ENCODE measurements around the gene NUBPL. TPM values are rescaled to one million over a fixed set of nuclear protein-coding genes. Genes with fewer than 3 reads are reported as not detected.
A peak's percentile ranks its signal among the peaks of the same experiment; 100 is the strongest.

NUBPL gene
- total and polyA plus RNA-seq, 2 experiments from 2014 or later = 22.9 to 30.8 TPM

GRCh38 chr14:31590206-31590605 lies 29.0 kb downstream of the NUBPL start:
- Histone ChIP-seq H3K27me3 (no peaks in the 10 kb centered on the region), H3K4me3 (no peak overlapping the region), H3K9me3 (ENCODE audit: low read depth) (no peaks in the 10 kb centered on the region), H3K4me1 (ENCODE audit: low read depth) (no peaks in the 10 kb centered on the region), H3K27ac (no peak overlapping the region), H3K36me3 (no peaks in the 10 kb centered on the region)
- no peak for TF ChIP-seq CTCF (IDR thresholded peaks at IDR 0.05; ENCODE audit: low read depth, low read length)
- no peak for DNase-seq (ENCODE audit: low read depth in 1 of 2, low spot score in 1 of 2)

GRCh38 chr14:31592122-31592521 lies 30.9 kb downstream of the NUBPL start:
- no peak for DNase-seq (ENCODE audit: low read depth in 1 of 2, low spot score in 1 of 2)
- H3K27me3 ChIP-seq = no peaks in the 10 kb centered on the region
- no peak for TF ChIP-seq CTCF (IDR thresholded peaks at IDR 0.05; ENCODE audit: low read depth, low read length)

GRCh38 chr14:31592631-31593030 lies 31.4 kb downstream of the NUBPL start:
- Histone ChIP-seq H3K4me3 (no peak overlapping the region), H3K4me1 (ENCODE audit: low read depth) (no peaks in the 10 kb centered on the region), H3K27me3 (no peaks in the 10 kb centered on the region), H3K27ac (no peak overlapping the region), H3K36me3 (no peaks in the 10 kb centered on the region), H3K9me3 (ENCODE audit: low read depth) (no peaks in the 10 kb centered on the region)
- no peak for TF ChIP-seq CTCF (IDR thresholded peaks at IDR 0.05; ENCODE audit: low read depth, low read length)
- peak in 1 of 2 donors; percentile 48 for DNase-seq (ENCODE audit: low read depth in 1 of 2, low spot score in 1 of 2)

More at GRCh38 chr14:31592122-31592521, 30.9 kb downstream of the NUBPL start:
- H3K4me1 ChIP-seq (ENCODE audit: low read depth) = no peaks in the 10 kb centered on the region
- H3K27ac ChIP-seq = no peak overlapping the region
- no peaks in the 10 kb centered on the region for H3K36me3 ChIP-seq
- no peaks in the 10 kb centered on the region for H3K9me3 ChIP-seq (ENCODE audit: low read depth)
- no peak overlapping the region for H3K4me3 ChIP-seq

- Histone ChIP-seq H3K27ac (no peak overlapping the region), H3K9me3 (ENCODE audit: low read depth) (no peaks in the 10 kb centered on the region), H3K36me3 (no peaks in the 10 kb centered on the region), H3K4me3 (no peak overlapping the region), H3K27me3 (no peaks in the 10 kb centered on the region), H3K4me1 (ENCODE audit: low read depth) (no peaks in the 10 kb centered on the region)
- no peak for TF ChIP-seq CTCF (IDR thresholded peaks at IDR 0.05; ENCODE audit: low read depth, low read length)
- no peak for DNase-seq (ENCODE audit: low read depth in 1 of 2, low spot score in 1 of 2)
Measured at GRCh38 chr14:31596342-31597095, 35.3 kb downstream of the NUBPL start.

GRCh38 chr14:31605702-31606101 lies 44.5 kb downstream of the NUBPL start:
- no peak for DNase-seq (ENCODE audit: low read depth in 1 of 2, low spot score in 1 of 2)
- Histone ChIP-seq H3K9me3 (ENCODE audit: low read depth) (no peaks in the 10 kb centered on the region), H3K4me1 (ENCODE audit: low read depth) (no peaks in the 10 kb centered on the region), H3K27ac (no peak overlapping the region), H3K36me3 (no peaks in the 10 kb centered on the region), H3K27me3 (no peaks in the 10 kb centered on the region), H3K4me3 (no peak overlapping the region)
- no peak for TF ChIP-seq CTCF (IDR thresholded peaks at IDR 0.05; ENCODE audit: low read depth, low read length)
